Psoas muscle (tissue), 8 donors: ENCODE data around the gene MOK. TPM values are rescaled to one million over a fixed set of nuclear protein-coding genes. Genes with fewer than 3 reads are reported as not detected.

Source experiments
- ATAC-seq, 4 donors: fragments of 200-7000 bp; cut with Tn5 transposase; one replicate each; pipeline ENCODE4 v1.9.1; 2020; ENCODE audit warnings: moderate library complexity in 3 of 4, mild to moderate bottlenecking in 2 of 4
- DNase-seq, 2 donors: peaks; one replicate each; pipeline ENCODE4 v3.0.0-alpha.2; 2020
- H3K27ac ChIP-seq: fragments of 200-600 bp; one replicate; pipeline ENCODE4 v1.8.0; 2022
- H3K27me3 ChIP-seq, 3 donors: fragments of 200-600 bp in 1 of 3; one replicate each; pipeline versions ENCODE4 v1.6.1 to v1.8.0; 2013 to 2022; ENCODE audit warnings: low read length in 2 of 3, mild to moderate bottlenecking in 2 of 3, moderate library complexity in 1 of 3; ENCODE audit not compliant: insufficient read depth in 3 of 3
- H3K36me3 ChIP-seq, 2 donors: fragments of 200-600 bp in 1 of 2; one replicate each; pipeline versions ENCODE4 v1.6.1 to v1.8.0; 2013 to 2022; ENCODE audit warnings: low read depth in 1 of 2, mild to moderate bottlenecking in 1 of 2, moderate library complexity in 1 of 2; ENCODE audit not compliant: insufficient read depth in 1 of 2
- H3K4me1 ChIP-seq: fragments of 200-600 bp; one replicate; pipeline ENCODE4 v1.8.0; 2022
- H3K4me3 ChIP-seq: fragments of 200-600 bp; one replicate; pipeline ENCODE4 v1.8.0; 2022; ENCODE audit warnings: mild to moderate bottlenecking
- H3K9me3 ChIP-seq: fragments of 200-600 bp; one replicate; pipeline ENCODE4 v1.8.0; 2022
- WGBS, 3 donors: extraction: QIAGEN DNeasy Blood & Tissue Kit; methylation state at CpG; one replicate each; pipeline versions ENCODE4 v1.1.6 to v1.1.7; 2013; 5-methylcytosine and 5-hydroxymethylcytosine counted together
- intact Hi-C, 2 donors: fragments of 100-400 bp; cut with DNase I; formaldehyde crosslinking; loops; one replicate each; pipeline versions ENCODE4 v1.11.0 to v1.14.2; 2022
- polyA plus RNA-seq, 3 donors: library from polyadenylated mRNA; stranded (reverse); fragments of 200-250 nt; gene quantifications; one replicate each; pipeline ENCODE4 v1.2.3, GENCODE V29; 2013
- total RNA-seq, 4 donors: library from RNA; stranded (reverse); fragmentation: NEBNext Ultra II Directional in 2 of 4; extraction: Animal tissue kit (Norgen Biotek cat#: 25700) in 2 of 4; gene quantifications; one replicate each; pipeline versions ENCODE4 v1.2.1 to v1.2.4, GENCODE V29; 2021 to 2023
- TF ChIP-seq, protein P1 (sequence below): fragments of 200-600 bp; IDR thresholded peaks from one replicate; pipeline ENCODE4 v1.8.0; 2022; ENCODE audit warnings: antibody characterized with exemption
- donor health status: healthy with polysubstance abuse.
- donor health status: DM: no; HTN: no; CAD: no; lungs with moderate emphysema.
- donor health status: Bipolar disorder and iron deficiency.
- donor health status: healthy.
- donor health status: DM: yes; HTN: yes; CAD: no.
- donor health status: DM: no; HTN: no; CAD: no.
- donor health status: DM: no; HTN: no; CAD: no.
- donor health status: DM: yes; HTN: yes; CAD: no.

Gene MOK
- total and polyA plus RNA-seq, 7 donors, result 1.8 to 11.1 (median 3.4) TPM

- intact Hi-C loops, result loop anchor here (5.0 to 10.0 kb wide), 2 partner anchors 230 to 352 kb away; partner anchors contain the start of genes DYNC1H1 (in 2 of the 2) and HSP90AA1 (in 1 of the 2)
- H3K27me3 ChIP-seq, result no peaks in the 10 kb centered on the region
- TF ChIP-seq, protein P1, sequence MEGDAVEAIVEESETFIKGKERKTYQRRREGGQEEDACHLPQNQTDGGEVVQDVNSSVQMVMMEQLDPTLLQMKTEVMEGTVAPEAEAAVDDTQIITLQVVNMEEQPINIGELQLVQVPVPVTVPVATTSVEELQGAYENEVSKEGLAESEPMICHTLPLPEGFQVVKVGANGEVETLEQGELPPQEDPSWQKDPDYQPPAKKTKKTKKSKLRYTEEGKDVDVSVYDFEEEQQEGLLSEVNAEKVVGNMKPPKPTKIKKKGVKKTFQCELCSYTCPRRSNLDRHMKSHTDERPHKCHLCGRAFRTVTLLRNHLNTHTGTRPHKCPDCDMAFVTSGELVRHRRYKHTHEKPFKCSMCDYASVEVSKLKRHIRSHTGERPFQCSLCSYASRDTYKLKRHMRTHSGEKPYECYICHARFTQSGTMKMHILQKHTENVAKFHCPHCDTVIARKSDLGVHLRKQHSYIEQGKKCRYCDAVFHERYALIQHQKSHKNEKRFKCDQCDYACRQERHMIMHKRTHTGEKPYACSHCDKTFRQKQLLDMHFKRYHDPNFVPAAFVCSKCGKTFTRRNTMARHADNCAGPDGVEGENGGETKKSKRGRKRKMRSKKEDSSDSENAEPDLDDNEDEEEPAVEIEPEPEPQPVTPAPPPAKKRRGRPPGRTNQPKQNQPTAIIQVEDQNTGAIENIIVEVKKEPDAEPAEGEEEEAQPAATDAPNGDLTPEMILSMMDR, result peak; percentile 73
- peaks cover 33% of the 10 kb centered on the region for H3K4me1 ChIP-seq
- DNase-seq (peak; percentile 91 to 96), ATAC-seq (peak; percentile 72 to 76 (median 74))
- H3K9me3 ChIP-seq, result no peaks in the 10 kb centered on the region
- peak overlapping the region; percentile 70 for H3K4me3 ChIP-seq
- H3K27ac ChIP-seq, result peak overlapping the region; percentile 99
- peaks cover 0 to 2% of the 10 kb centered on the region in 2 donors for H3K36me3 ChIP-seq
- 1 to 2% (median 1%) methylated on average over 50 to 54 of the region's 54 CpGs for WGBS, 3 donors
Observed at GRCh38 chr14:102316743-102317563, 12.0 kb upstream of the MOK start.

DNA sequence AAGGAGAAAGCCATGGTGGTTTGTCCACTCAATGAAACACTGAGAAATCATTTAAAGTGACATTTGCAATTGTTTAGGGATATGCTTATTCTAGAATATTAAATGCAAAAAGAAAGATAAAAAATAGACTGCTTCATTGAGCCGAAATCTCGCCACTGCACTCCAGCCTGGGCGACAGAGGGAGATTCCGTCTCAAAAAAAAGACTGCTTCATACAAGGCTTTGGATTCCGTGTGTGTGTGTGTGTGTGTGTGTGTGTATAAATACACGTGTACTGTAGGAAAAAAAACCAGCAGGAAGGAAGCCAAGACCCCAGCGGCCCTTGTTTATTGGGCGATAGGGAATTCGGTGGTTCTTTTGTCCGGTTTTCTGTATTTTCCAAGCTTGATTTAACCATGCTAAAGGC is 11.4 kb upstream of the MOK start:
- peak overlapping the region; percentile 70 for H3K4me3 ChIP-seq
- intact Hi-C loops, result loop anchor here (5.0 to 10.0 kb wide), 2 partner anchors 229 to 352 kb away; partner anchors contain the start of genes DYNC1H1 (in 2 of the 2) and HSP90AA1 (in 1 of the 2)

DNA sequence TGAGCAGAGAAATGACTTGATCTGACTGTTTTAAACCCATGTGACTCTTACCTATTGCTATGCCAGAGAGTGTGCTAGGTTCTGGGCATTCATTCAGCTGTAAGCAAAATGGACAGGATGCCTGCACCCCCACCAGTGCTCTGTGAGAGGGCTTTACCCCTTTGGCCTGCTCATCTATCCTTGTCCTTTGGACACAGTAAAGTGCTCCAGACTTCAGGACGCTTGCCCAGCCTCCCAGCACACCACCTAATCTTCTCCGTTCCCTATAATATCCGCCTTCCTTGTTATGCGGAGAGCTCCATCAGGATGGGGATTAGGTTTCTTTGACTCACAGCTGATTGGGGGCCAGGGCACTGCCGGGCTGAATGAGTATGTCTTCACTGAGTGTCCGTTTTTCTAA is 10.2 kb upstream of the MOK start:
- 50 to 87% (median 71%) methylated on average over 6 of the region's 6 CpGs for WGBS, 3 donors
- no peaks in the 10 kb centered on the region for H3K36me3 ChIP-seq
- intact Hi-C loops, result loop anchor here (2.0 to 10.0 kb wide), 3 partner anchors 80 to 350 kb away; partner anchors contain the start of genes DYNC1H1 (in 2 of the 2) and HSP90AA1 (in 1 of the 2)
- H3K4me3 ChIP-seq, result no peak overlapping the region
- DNase-seq (no peak), ATAC-seq (no peak)
- peak overlapping the region; percentile 19 for H3K27ac ChIP-seq
- peaks cover 26% of the 10 kb centered on the region for H3K4me1 ChIP-seq
- H3K27me3 ChIP-seq, result no peaks in the 10 kb centered on the region
- H3K9me3 ChIP-seq, result no peaks in the 10 kb centered on the region
- TF ChIP-seq, protein P1, result no peak

More for the DNA sequence above, 11.4 kb upstream of the MOK start:
- Histone ChIP-seq H3K27ac (peak overlapping the region; percentile 99), H3K9me3 (no peaks in the 10 kb centered on the region), H3K27me3 (no peaks in the 10 kb centered on the region), H3K36me3 (no peaks in the 10 kb centered on the region), H3K4me1 (peaks cover 33% of the 10 kb centered on the region)
- ATAC-seq, result no peak
- TF ChIP-seq, protein P1, result no peak
- no peak for DNase-seq
- 2 to 8% (median 2%) methylated on average over 10 of the region's 10 CpGs for WGBS, 3 donors

GRCh38 chr14:102314242-102315011 is 9.5 kb upstream of the MOK start:
- intact Hi-C loops, result loop anchor here (1.0 to 10.0 kb wide), 6 partner anchors 79 to 350 kb away; partner anchors contain the start of genes DYNC1H1 (in 2 of the 2) and HSP90AA1 (in 1 of the 2)
- TF ChIP-seq, protein P1, result peak; percentile 93
- H3K27ac ChIP-seq, result peak overlapping the region; percentile 65

More at GRCh38 chr14:102314242-102315011, 9.5 kb upstream of the MOK start:
- peaks cover 26% of the 10 kb centered on the region for H3K4me1 ChIP-seq
- 9 to 10% (median 9%) methylated on average over 51 to 52 of the region's 52 CpGs for WGBS, 3 donors
- DNase-seq (peak; percentile 85 to 93), ATAC-seq (peak; percentile 56 to 62 (median 59))
- no peaks in the 10 kb centered on the region for H3K9me3 ChIP-seq
- peak overlapping the region; percentile 71 for H3K4me3 ChIP-seq
- H3K36me3 ChIP-seq, result no peaks in the 10 kb centered on the region
- no peaks in the 10 kb centered on the region for H3K27me3 ChIP-seq
